Medulla oblongata (tissue), 1 donor: ENCODE results near the gene CLCN5.
"Not testable (repeated sequence)": the region's sequence is repeated elsewhere in the genome, so short reads cannot be mapped to it uniquely, and the experiment has no call there.

Source experiments
- DNase-seq: peaks from one replicate; pipeline ENCODE4 v3.0.0-alpha.2; 2015; ENCODE audit errors: extremely low spot score

Gene CLCN5

DNA sequence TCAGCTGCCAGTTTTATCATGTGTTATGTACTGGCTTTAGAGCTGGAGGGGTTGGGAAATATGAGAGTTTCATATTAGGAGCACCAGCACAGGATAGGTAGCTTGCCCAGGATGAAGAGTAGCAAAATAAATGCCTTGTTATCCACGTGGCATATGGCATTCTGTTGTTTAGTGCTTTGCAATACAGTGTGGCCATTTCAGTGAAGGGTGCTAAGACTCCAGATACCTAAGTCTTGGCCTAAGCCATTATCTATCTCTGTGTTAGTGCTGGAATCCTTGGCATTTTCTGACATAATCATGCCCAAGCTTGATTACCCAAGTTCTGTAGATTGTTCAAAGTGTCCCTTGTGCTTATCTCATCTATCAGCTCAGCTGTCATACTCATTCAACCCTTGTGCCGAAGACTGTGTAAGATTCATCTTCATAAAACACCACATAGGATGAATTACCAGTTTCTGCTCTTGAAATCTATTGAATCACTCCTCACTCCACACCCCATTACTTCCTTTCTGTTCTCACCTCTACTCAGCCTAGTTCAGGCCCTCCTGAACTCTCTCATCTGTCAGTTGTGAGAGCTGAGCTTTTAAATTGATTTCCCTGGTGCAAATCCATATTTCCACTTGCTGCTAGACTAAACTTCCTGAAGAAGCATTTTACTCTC is 73.5 kb downstream of the CLCN5 start:
- no peak for DNase-seq

GRCh38 chrX:49996474-49996873 is 74.1 kb downstream of the CLCN5 start:
- no peak for DNase-seq

DNA sequence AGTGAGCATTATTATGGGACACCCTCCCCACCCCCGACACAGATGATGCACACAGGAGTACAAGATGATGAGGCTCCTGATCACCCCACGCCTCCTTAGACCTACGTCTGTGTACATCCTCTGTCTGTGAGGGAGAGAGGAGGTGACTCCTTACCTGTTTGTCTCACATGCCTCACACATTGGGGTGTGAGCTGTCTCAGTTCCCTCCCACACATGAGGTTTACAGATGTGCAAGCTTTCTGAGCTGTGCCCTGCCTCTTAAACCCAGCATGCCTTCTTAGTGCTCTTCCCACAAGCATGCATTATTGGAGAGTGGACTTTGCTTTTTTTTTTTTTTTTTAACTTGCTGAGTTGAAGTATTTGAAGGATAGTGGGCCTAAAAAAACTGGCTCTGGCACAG is 76.7 kb downstream of the CLCN5 start:
- DNase-seq: no peak

- no peak for DNase-seq
Observed at GRCh38 chrX:50000937-50001542, 78.6 kb downstream of the CLCN5 start.

GRCh38 chrX:50002067-50002714 is 79.8 kb downstream of the CLCN5 start:
- DNase-seq: peak; percentile 2

DNA sequence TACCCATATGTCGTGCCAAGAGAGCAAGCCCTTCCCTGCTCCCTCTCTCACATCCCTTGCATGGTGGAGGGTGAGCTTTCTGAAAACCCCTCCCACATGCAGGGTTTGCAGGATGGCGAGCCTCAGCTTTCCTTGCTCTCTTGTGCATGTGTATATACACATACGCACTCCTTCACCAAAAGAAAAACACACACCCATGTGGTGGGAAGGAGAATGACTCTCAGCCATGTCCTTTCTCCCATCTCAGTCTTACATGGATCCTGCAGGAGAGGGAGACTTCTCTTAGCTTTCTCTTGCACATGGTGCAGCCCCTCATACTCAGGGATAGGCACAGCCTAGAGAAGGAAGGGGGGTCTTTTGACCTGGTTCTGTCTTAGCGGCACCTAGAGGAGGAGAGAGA is 81.1 kb downstream of the CLCN5 start:
- no peak for DNase-seq

DNA sequence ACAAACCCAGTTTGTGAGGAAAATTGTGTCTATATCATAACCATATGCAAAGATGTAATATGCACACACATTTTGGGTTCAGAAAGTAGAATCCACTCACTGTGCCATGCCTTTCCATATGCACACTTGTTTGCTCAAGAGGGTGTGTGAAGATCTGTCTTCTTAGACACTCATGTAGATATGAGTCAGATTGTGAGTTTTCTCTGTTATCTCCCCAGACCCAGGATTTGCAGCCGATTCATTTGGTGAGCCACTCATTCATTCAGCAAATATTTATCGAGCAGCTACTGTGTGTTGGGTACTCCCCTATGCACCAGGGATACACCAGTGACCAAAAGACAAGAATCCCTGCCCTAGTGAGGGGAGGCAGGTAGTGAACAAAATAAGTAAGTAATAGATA is 81.5 kb downstream of the CLCN5 start:
- no peak for DNase-seq

- not testable (repeated sequence) for DNase-seq
Observed at GRCh38 chrX:50025591-50025990, 103.2 kb downstream of the CLCN5 start.

- DNase-seq: no peak
Observed at GRCh38 chrX:50035126-50035525, 112.7 kb downstream of the CLCN5 start.

GRCh38 chrX:50036426-50036825 is 114.0 kb downstream of the CLCN5 start:
- no peak for DNase-seq

DNA sequence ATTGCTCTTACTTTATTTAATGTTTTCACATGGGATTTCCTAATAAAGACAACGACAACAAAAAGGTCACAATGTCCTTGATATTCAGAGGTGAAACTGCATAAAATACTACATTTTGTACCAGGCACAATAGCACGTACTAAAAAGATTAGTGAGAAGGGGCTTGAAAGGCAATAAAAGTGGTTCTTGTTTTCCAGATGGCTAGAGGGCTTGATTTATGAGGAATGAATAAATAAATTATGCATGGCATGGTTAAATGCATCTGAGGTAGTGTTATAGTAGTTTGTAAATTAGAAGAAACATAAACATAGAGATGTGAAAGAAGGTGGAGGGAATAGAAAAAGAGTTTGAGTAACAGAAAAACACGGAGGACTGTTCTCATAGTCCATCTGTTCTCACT is 123.4 kb downstream of the CLCN5 start:
- no peak for DNase-seq

- DNase-seq: no peak
Observed at GRCh38 chrX:50049228-50049627, 126.8 kb downstream of the CLCN5 start.

DNA sequence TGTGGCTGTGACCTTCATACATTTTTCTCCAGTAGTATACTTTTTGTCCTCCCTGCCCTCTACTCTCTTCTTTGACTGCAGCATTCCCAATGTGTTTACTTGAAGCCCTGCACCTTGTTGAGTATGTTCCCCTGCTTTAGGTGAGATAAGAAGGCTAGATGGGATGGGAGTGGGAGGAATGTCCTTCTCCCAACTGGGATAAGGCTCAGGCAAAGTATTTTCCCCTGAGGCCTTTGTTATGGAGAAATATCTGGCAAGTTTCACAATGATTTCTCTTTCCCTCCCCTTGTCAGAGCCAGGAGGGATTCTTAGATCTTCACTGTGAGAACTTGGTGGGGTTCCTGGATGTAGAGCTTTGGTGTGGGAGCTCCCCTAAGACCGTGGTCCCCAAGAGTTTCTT is 131.8 kb downstream of the CLCN5 start:
- no peak for DNase-seq

GRCh38 chrX:50066318-50066937 is 144.0 kb downstream of the CLCN5 start:
- DNase-seq: no peak

GRCh38 chrX:50067435-50068284 is 145.3 kb downstream of the CLCN5 start:
- peak; percentile 72 for DNase-seq

- no peak for DNase-seq
Observed at GRCh38 chrX:50068285-50068563, 145.8 kb downstream of the CLCN5 start.

DNA sequence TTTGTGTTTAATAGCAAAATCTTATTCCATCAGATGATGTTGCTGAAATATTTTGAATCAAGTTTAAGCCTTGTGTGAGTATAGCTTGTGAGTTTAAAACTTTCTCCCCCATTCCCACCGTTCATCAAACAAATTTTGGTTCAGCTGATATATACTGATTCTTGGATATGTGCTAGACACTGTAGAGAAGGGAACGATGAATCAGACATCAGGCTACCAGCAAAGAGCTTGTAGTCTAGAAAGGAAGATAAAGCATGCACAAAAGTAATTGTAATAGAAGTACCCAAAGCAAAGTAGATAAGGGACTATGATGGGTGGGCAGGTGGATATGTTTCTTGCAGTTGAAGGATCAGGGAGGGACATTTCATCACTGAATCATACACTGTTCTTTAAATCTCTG is 146.5 kb downstream of the CLCN5 start:
- no peak for DNase-seq

DNA sequence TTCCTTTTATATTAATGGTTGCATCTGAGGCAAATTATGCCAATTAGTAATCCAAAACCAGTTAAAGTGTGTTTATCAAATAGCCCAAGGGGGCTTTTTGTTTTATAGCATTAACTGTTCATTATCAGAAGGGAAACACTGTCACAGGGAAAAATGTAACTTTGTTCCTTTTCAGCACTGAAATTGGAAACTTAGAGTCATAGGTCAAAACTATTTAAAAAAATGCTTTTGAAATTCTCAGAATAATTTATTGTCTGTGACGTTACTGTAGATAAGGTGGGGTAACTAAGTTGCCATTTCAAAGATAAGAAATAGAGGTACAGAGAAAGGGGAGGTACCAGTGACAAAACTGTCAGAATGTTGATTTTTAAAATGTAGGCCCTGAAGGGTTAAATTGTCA is 149.1 kb downstream of the CLCN5 start:
- DNase-seq: no peak

GRCh38 chrX:50072110-50072509 is 149.7 kb downstream of the CLCN5 start:
- peak; percentile 2 for DNase-seq

DNA sequence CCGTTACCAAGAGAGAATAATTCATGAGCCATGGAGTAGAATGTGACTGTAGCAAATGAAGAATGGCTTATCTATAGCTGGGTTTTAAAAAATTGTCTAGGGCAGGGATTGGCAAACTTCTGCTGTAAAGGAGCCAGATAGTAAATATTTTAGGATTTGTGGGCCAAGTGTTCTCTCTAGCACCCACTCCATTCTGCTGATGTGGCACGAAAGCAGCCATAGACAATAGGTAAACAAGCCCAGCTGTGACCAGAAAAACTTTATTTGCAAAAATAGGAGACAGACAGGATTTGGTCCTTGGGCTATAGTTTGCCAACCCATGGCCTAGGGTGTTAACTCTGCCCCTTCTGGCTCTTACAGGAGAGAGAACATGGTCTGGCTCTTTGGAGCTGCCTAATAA is 151.2 kb downstream of the CLCN5 start:
- no peak for DNase-seq

DNA sequence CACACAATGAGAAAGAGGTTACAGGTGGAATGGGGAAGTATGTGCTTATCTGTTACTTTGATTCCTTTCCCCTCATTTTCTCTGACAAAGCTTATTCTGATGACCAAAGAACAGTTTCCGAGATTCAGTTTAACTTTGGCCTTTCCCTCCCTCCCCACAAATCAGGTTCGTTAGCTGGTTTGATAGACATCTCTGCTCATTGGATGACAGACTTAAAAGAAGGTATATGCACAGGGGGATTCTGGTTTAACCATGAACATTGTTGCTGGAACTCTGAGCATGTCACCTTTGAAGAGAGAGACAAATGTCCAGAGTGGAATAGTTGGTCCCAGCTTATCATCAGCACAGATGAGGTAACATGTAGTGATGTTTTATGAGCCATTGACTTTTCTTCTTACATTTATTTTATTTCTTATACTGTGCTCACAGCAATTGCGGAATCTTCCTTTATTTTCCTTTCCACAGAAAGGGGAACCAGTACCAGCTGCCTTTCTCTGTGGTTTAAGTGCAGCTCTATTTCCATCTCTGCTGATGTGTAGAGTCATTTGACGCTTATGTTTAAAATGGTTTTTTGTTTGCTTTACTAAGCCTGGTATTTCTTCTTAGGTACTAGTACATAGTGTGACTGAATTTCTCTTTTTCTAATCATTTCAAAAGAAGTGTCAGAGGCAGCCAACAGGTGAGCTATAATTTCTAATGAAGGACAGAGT is 153.4 kb downstream of the CLCN5 start:
- DNase-seq: peak; percentile 30
